Muscle layer of colon (tissue), 2 donors: ENCODE results near the gene FRMD4A.
"Not testable (repeated sequence)": the region's sequence is repeated elsewhere in the genome, so short reads cannot be mapped to it uniquely, and the experiment has no call there.

Experiments
- H3K27ac ChIP-seq: one replicate; pipeline ENCODE4 v1.7.0; 2013; ENCODE audit warnings: low read depth, mild to moderate bottlenecking, low read length, moderate library complexity
- H3K27me3 ChIP-seq, 2 donors: one replicate each; pipeline ENCODE4 v1.7.0; 2013; ENCODE audit warnings: low read length in 2 of 2, mild to moderate bottlenecking in 2 of 2; ENCODE audit not compliant: insufficient read depth in 2 of 2, control insufficient read depth in 1 of 2
- H3K36me3 ChIP-seq: one replicate; pipeline ENCODE4 v1.7.0; 2013; ENCODE audit warnings: mild to moderate bottlenecking, low read length; ENCODE audit not compliant: insufficient read depth
- H3K4me1 ChIP-seq: one replicate; pipeline ENCODE4 v1.7.0; 2013; ENCODE audit warnings: mild to moderate bottlenecking, low read length; ENCODE audit not compliant: insufficient read depth
- H3K4me3 ChIP-seq, 2 donors: one replicate each; pipeline ENCODE4 v1.7.0; 2013; ENCODE audit warnings: low read length in 2 of 2, low read depth in 1 of 2, mild to moderate bottlenecking in 1 of 2, moderate library complexity in 1 of 2
- H3K9ac ChIP-seq: one replicate; pipeline ENCODE4 v1.7.0; 2013; ENCODE audit warnings: low read length
- H3K9me3 ChIP-seq: one replicate; pipeline ENCODE4 v1.7.0; 2013; ENCODE audit warnings: mild to moderate bottlenecking, low read length
- donor health status: abdominal sarcoma.
- donor health status: Adenocarcinoma of cecum.

Gene FRMD4A

GRCh38 chr10:14235566-14236195, 95.0 kb downstream of the FRMD4A start:
- H3K9ac ChIP-seq, result no peak overlapping the region
- H3K36me3 ChIP-seq, result no peaks in the 10 kb centered on the region
- H3K9me3 ChIP-seq, result no peaks in the 10 kb centered on the region
- H3K4me1 ChIP-seq, result no peaks in the 10 kb centered on the region
- no peak overlapping the region for H3K4me3 ChIP-seq
- H3K27me3 ChIP-seq, result no peaks in the 10 kb centered on the region
- no peak overlapping the region for H3K27ac ChIP-seq

GRCh38 chr10:14233566-14233965, 97.2 kb downstream of the FRMD4A start:
- no peak overlapping the region for H3K27ac ChIP-seq
- H3K9me3 ChIP-seq, result no peaks in the 10 kb centered on the region
- H3K9ac ChIP-seq, result no peak overlapping the region
- no peaks in the 10 kb centered on the region for H3K27me3 ChIP-seq
- no peaks in the 10 kb centered on the region for H3K36me3 ChIP-seq
- no peak overlapping the region for H3K4me3 ChIP-seq
- H3K4me1 ChIP-seq, result no peaks in the 10 kb centered on the region

GRCh38 chr10:14228798-14229197, 101.9 kb downstream of the FRMD4A start:
- H3K4me1 ChIP-seq, H3K9me3 ChIP-seq, H3K27me3 ChIP-seq, H3K27ac ChIP-seq, H3K36me3 ChIP-seq, H3K9ac ChIP-seq, H3K4me3 ChIP-seq: not testable (repeated sequence)

GRCh38 chr10:14225379-14225778, 105.3 kb downstream of the FRMD4A start:
- Histone ChIP-seq H3K9me3 (no peaks in the 10 kb centered on the region), H3K4me3 (no peak overlapping the region), H3K36me3 (no peaks in the 10 kb centered on the region), H3K4me1 (no peaks in the 10 kb centered on the region), H3K9ac (no peak overlapping the region), H3K27me3 (no peaks in the 10 kb centered on the region), H3K27ac (no peak overlapping the region)

GRCh38 chr10:14220026-14220425, 110.7 kb downstream of the FRMD4A start:
- H3K4me3 ChIP-seq, result no peak overlapping the region
- H3K4me1 ChIP-seq, result no peaks in the 10 kb centered on the region
- H3K27ac ChIP-seq, result no peak overlapping the region
- H3K36me3 ChIP-seq, result no peaks in the 10 kb centered on the region
- peaks cover 0 to 6% of the 10 kb centered on the region in 2 donors for H3K27me3 ChIP-seq
- H3K9me3 ChIP-seq, result no peaks in the 10 kb centered on the region
- no peak overlapping the region for H3K9ac ChIP-seq

GRCh38 chr10:14219411-14219810, 111.3 kb downstream of the FRMD4A start:
- Histone ChIP-seq H3K36me3 (no peaks in the 10 kb centered on the region), H3K4me3 (no peak overlapping the region), H3K4me1 (no peaks in the 10 kb centered on the region), H3K9me3 (no peaks in the 10 kb centered on the region), H3K27me3 (peaks cover 0 to 6% of the 10 kb centered on the region in 2 donors), H3K27ac (no peak overlapping the region), H3K9ac (no peak overlapping the region)

- no peaks in the 10 kb centered on the region for H3K9me3 ChIP-seq
- no peak overlapping the region for H3K27ac ChIP-seq
- H3K27me3 ChIP-seq, result peaks cover 0 to 6% of the 10 kb centered on the region in 2 donors
- no peak overlapping the region for H3K4me3 ChIP-seq
- no peaks in the 10 kb centered on the region for H3K4me1 ChIP-seq
- no peaks in the 10 kb centered on the region for H3K36me3 ChIP-seq
- H3K9ac ChIP-seq, result no peak overlapping the region
Observed at GRCh38 chr10:14215641-14216040, 115.1 kb downstream of the FRMD4A start.

GRCh38 chr10:14213703-14214102, 117.0 kb downstream of the FRMD4A start:
- not testable (repeated sequence) for H3K4me1 ChIP-seq, H3K36me3 ChIP-seq, H3K27me3 ChIP-seq, H3K4me3 ChIP-seq, H3K9me3 ChIP-seq, H3K27ac ChIP-seq, H3K9ac ChIP-seq

GRCh38 chr10:14211610-14212009, 119.1 kb downstream of the FRMD4A start:
- Histone ChIP-seq H3K27ac (no peak overlapping the region), H3K27me3 (no peaks in the 10 kb centered on the region), H3K36me3 (no peaks in the 10 kb centered on the region), H3K4me3 (no peak overlapping the region), H3K9me3 (no peaks in the 10 kb centered on the region), H3K4me1 (no peaks in the 10 kb centered on the region), H3K9ac (no peak overlapping the region)

- H3K9ac ChIP-seq, result no peak overlapping the region
- no peaks in the 10 kb centered on the region for H3K27me3 ChIP-seq
- H3K4me3 ChIP-seq, result no peak overlapping the region
- H3K4me1 ChIP-seq, result no peaks in the 10 kb centered on the region
- no peaks in the 10 kb centered on the region for H3K9me3 ChIP-seq
- H3K27ac ChIP-seq, result no peak overlapping the region
- H3K36me3 ChIP-seq, result no peaks in the 10 kb centered on the region
Observed at GRCh38 chr10:14208231-14208630, 122.5 kb downstream of the FRMD4A start.

GRCh38 chr10:14205233-14205632, 125.5 kb downstream of the FRMD4A start:
- no peaks in the 10 kb centered on the region for H3K4me1 ChIP-seq
- H3K9ac ChIP-seq, result no peak overlapping the region

GRCh38 chr10:14200698-14201544, 129.8 kb downstream of the FRMD4A start:
- Histone ChIP-seq H3K27ac (no peak overlapping the region), H3K36me3 (no peaks in the 10 kb centered on the region), H3K9me3 (no peaks in the 10 kb centered on the region), H3K4me1 (no peaks in the 10 kb centered on the region), H3K9ac (no peak overlapping the region), H3K4me3 (no peak overlapping the region), H3K27me3 (no peaks in the 10 kb centered on the region)

More at GRCh38 chr10:14205233-14205632, 125.5 kb downstream of the FRMD4A start:
- Histone ChIP-seq H3K4me3 (no peak overlapping the region), H3K36me3 (no peaks in the 10 kb centered on the region), H3K27me3 (no peaks in the 10 kb centered on the region), H3K27ac (no peak overlapping the region), H3K9me3 (no peaks in the 10 kb centered on the region)
